Parathyroid adenoma (tissue), 2 donors: Measurements from ENCODE around the gene GPR15LG.

Experiments
- H2AFZ ChIP-seq: fragments of 300-600 bp; sonication (generic); one replicate; pipeline ENCODE4 v1.7.0; 2017; ENCODE audit warnings: antibody characterized with exemption, mild to moderate bottlenecking
- H3K27ac ChIP-seq: fragments of 300-600 bp; sonication (generic); one replicate; pipeline ENCODE4 v1.7.0; 2017
- H3K27me3 ChIP-seq: fragments of 300-600 bp; sonication (generic); one replicate; pipeline ENCODE4 v1.7.0; 2017; ENCODE audit warnings: low read length; ENCODE audit not compliant: control insufficient read depth, insufficient read depth
- H3K36me3 ChIP-seq: fragments of 300-600 bp; sonication (generic); one replicate; pipeline ENCODE4 v1.7.0; 2017; ENCODE audit warnings: low read length; ENCODE audit not compliant: control insufficient read depth, insufficient read depth
- H3K4me1 ChIP-seq: fragments of 300-600 bp; sonication (generic); one replicate; pipeline ENCODE4 v1.7.0; 2017; ENCODE audit warnings: control low read depth
- H3K4me2 ChIP-seq: fragments of 300-600 bp; sonication (generic); one replicate; pipeline ENCODE4 v1.7.0; 2017; ENCODE audit warnings: low read length
- H3K4me3 ChIP-seq: fragments of 300-600 bp; sonication (generic); one replicate; pipeline ENCODE4 v1.7.0; 2017; ENCODE audit warnings: low read depth, low read length
- H3K79me2 ChIP-seq: fragments of 300-600 bp; sonication (generic); one replicate; pipeline ENCODE4 v1.7.0; 2017; ENCODE audit warnings: control low read depth
- H3K9ac ChIP-seq: fragments of 300-600 bp; sonication (generic); one replicate; pipeline ENCODE4 v1.7.0; 2017; ENCODE audit warnings: mild to moderate bottlenecking
- H3K9me3 ChIP-seq: fragments of 300-600 bp; sonication (generic); one replicate; pipeline ENCODE4 v1.7.0; 2017; ENCODE audit warnings: low read length; ENCODE audit not compliant: control insufficient read depth
- CTCF ChIP-seq: fragments of 300-600 bp; sonication (generic); IDR thresholded peaks from one replicate; pipeline ENCODE4 v1.7.0; 2017; ENCODE audit warnings: antibody characterized with exemption, mild to moderate bottlenecking
- donor health status: primary hyperparathyroidism.

GPR15LG gene

GRCh38 chr10:84184517-84184916 is 10.9 kb downstream of the GPR15LG start:
- Histone ChIP-seq H3K9me3 (no peaks in the 10 kb centered on the region), H3K4me2 (no peak overlapping the region), H3K4me3 (no peak overlapping the region), H3K27me3 (no peaks in the 10 kb centered on the region), H2AFZ (no peak overlapping the region), H3K9ac (no peak overlapping the region), H3K79me2 (no peaks in the 10 kb centered on the region), H3K4me1 (no peaks in the 10 kb centered on the region), H3K27ac (no peak overlapping the region), H3K36me3 (no peaks in the 10 kb centered on the region)
- TF ChIP-seq CTCF: no peak

GRCh38 chr10:84185526-84186175 is 12.1 kb downstream of the GPR15LG start:
- Histone ChIP-seq H3K27ac (no peak overlapping the region), H3K4me2 (no peak overlapping the region), H3K9me3 (no peaks in the 10 kb centered on the region), H3K36me3 (no peaks in the 10 kb centered on the region), H3K27me3 (no peaks in the 10 kb centered on the region), H3K4me3 (no peak overlapping the region), H3K79me2 (no peaks in the 10 kb centered on the region), H3K9ac (no peak overlapping the region), H2AFZ (no peak overlapping the region), H3K4me1 (no peaks in the 10 kb centered on the region)
- no peak for TF ChIP-seq CTCF

- no peak for TF ChIP-seq CTCF
- no peak overlapping the region for H3K4me2 ChIP-seq
- H3K27ac ChIP-seq: no peak overlapping the region
- no peaks in the 10 kb centered on the region for H3K36me3 ChIP-seq
- no peak overlapping the region for H2AFZ ChIP-seq
- H3K27me3 ChIP-seq: no peaks in the 10 kb centered on the region
- no peaks in the 10 kb centered on the region for H3K79me2 ChIP-seq
- H3K9me3 ChIP-seq: no peaks in the 10 kb centered on the region
- no peak overlapping the region for H3K9ac ChIP-seq
- no peaks in the 10 kb centered on the region for H3K4me1 ChIP-seq
- no peak overlapping the region for H3K4me3 ChIP-seq
Observed at GRCh38 chr10:84188815-84189214, 15.2 kb downstream of the GPR15LG start.

GRCh38 chr10:84190621-84191020 is 17.0 kb downstream of the GPR15LG start:
- Histone ChIP-seq H3K4me2 (no peak overlapping the region), H3K9ac (no peak overlapping the region), H3K79me2 (no peaks in the 10 kb centered on the region), H3K27me3 (no peaks in the 10 kb centered on the region), H3K36me3 (no peaks in the 10 kb centered on the region), H3K4me1 (no peaks in the 10 kb centered on the region), H3K27ac (no peak overlapping the region), H2AFZ (no peak overlapping the region), H3K4me3 (no peak overlapping the region), H3K9me3 (no peaks in the 10 kb centered on the region)
- TF ChIP-seq CTCF: no peak

GRCh38 chr10:84191106-84191505 is 17.5 kb downstream of the GPR15LG start:
- no peak overlapping the region for H3K27ac ChIP-seq
- H3K4me1 ChIP-seq: peaks cover 5% of the 10 kb centered on the region
- TF ChIP-seq CTCF: no peak
- H3K9me3 ChIP-seq: no peaks in the 10 kb centered on the region
- no peaks in the 10 kb centered on the region for H3K79me2 ChIP-seq
- no peak overlapping the region for H3K4me2 ChIP-seq
- no peaks in the 10 kb centered on the region for H3K36me3 ChIP-seq
- H3K4me3 ChIP-seq: no peak overlapping the region
- no peak overlapping the region for H3K9ac ChIP-seq
- no peak overlapping the region for H2AFZ ChIP-seq
- H3K27me3 ChIP-seq: no peaks in the 10 kb centered on the region
